Prostate gland (tissue), 2 donors: Measurements from ENCODE around the gene GSTM2.

Experiments used
- POLR2A ChIP-seq: fragments of 450-650 bp; IDR thresholded peaks from one replicate; pipeline ENCODE4 v1.6.1; 2016; ENCODE audit warnings: antibody characterized with exemption, mild to moderate bottlenecking
- POLR2AphosphoS5 ChIP-seq: sonication (generic); formaldehyde crosslinking; IDR thresholded peaks from one replicate; pipeline ENCODE4 v1.6.1; 2017; ENCODE audit warnings: antibody characterized with exemption
- TF ChIP-seq, protein P1 (sequence below), 4 experiments: fragments of 200-600 bp in 2 of 4; fragments of 450-650 bp in 2 of 4; sonication (generic) in 2 of 4; IDR thresholded peaks; 1 replicate in 3 of 4; 2 replicates in 1 of 4; pipeline ENCODE4 v1.5.1; 2016 to 2019; ENCODE audit warnings: antibody characterized with exemption in 4 of 4, mild to moderate bottlenecking in 2 of 4, moderate library complexity in 2 of 4

DNA sequence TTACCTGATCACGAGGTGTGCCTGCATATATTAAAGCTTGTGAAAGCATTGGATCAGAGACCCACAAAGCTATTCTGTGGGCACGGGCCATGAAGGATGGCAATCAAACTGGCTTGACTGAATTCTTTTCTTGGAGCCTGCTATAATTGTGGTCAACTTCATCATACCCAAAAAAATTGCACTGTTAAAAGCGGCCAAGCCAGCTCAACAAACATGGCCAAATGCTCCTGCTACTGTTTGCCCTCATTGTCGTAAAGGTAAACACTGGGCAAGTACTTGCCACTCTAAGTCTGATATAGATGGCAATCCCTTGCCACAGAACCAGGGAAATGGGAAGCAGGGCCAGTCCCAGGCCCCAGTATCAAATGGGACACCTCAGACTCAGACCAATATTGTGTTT is 37.6 kb downstream of the GSTM2 start:
- TF ChIP-seq POLR2A (no peak), POLR2AphosphoS5 (peak; percentile 47)
- TF ChIP-seq, protein P1, sequence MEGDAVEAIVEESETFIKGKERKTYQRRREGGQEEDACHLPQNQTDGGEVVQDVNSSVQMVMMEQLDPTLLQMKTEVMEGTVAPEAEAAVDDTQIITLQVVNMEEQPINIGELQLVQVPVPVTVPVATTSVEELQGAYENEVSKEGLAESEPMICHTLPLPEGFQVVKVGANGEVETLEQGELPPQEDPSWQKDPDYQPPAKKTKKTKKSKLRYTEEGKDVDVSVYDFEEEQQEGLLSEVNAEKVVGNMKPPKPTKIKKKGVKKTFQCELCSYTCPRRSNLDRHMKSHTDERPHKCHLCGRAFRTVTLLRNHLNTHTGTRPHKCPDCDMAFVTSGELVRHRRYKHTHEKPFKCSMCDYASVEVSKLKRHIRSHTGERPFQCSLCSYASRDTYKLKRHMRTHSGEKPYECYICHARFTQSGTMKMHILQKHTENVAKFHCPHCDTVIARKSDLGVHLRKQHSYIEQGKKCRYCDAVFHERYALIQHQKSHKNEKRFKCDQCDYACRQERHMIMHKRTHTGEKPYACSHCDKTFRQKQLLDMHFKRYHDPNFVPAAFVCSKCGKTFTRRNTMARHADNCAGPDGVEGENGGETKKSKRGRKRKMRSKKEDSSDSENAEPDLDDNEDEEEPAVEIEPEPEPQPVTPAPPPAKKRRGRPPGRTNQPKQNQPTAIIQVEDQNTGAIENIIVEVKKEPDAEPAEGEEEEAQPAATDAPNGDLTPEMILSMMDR (IDR thresholded peaks at IDR 0.05) = no peak
